GM23338 (cell line): Measurements from ENCODE around the gene LSM2. TPM values are rescaled to one million over a fixed set of nuclear protein-coding genes. Genes with fewer than 3 reads are reported as not detected.
A peak's percentile ranks its signal among the peaks of the same experiment; 100 is the strongest.

Experiments used
- ATAC-seq: fragments of 200-7000 bp; cut with Tn5 transposase; 3 replicates; pipeline ENCODE4 v1.9.1; 2020
- DNase-seq: peaks from one replicate; pipeline ENCODE4 v3.0.0-alpha.2; 2015; ENCODE audit warnings: low spot score
- H2AFZ ChIP-seq: fragments of 200-600 bp; sonication (generic); 2 replicates; pipeline ENCODE4 v1.8.0; 2016; ENCODE audit warnings: antibody characterized with exemption, mild to moderate bottlenecking, moderate library complexity
- H3F3A ChIP-seq: fragments of 200-600 bp; sonication (generic); replicated peaks from 2 replicates; pipeline ENCODE4 v1.8.0; 2017; ENCODE audit warnings: antibody characterized with exemption, mixed run types, low read depth
- H3K27ac ChIP-seq: fragments of 200-600 bp; sonication (generic); 2 replicates; pipeline ENCODE4 v1.6.1; 2016; ENCODE audit warnings: low read depth
- H3K27me3 ChIP-seq: fragments of 200-600 bp; sonication (generic); 2 replicates; pipeline ENCODE4 v1.8.0; 2016; ENCODE audit warnings: mild to moderate bottlenecking, mixed run types, moderate library complexity; ENCODE audit not compliant: insufficient read depth
- H3K36me3 ChIP-seq: fragments of 200-600 bp; sonication (generic); 2 replicates; pipeline ENCODE4 v1.8.0; 2016; ENCODE audit warnings: mild to moderate bottlenecking; ENCODE audit not compliant: insufficient read depth
- H3K4me1 ChIP-seq: fragments of 200-600 bp; sonication (generic); 2 replicates; pipeline ENCODE4 v1.8.0; 2016; ENCODE audit warnings: mild to moderate bottlenecking, moderate library complexity; ENCODE audit not compliant: insufficient read depth
- H3K4me2 ChIP-seq: fragments of 200-600 bp; sonication (generic); 2 replicates; pipeline ENCODE4 v1.7.1; 2017; ENCODE audit warnings: mixed run types
- H3K4me3 ChIP-seq: fragments of 200-600 bp; sonication (generic); 2 replicates; pipeline ENCODE4 v1.6.1; 2016; ENCODE audit warnings: mixed run types
- H3K79me2 ChIP-seq: fragments of 200-600 bp; sonication (generic); replicated peaks from 2 replicates; pipeline ENCODE4 v1.8.0; 2017; ENCODE audit warnings: mild to moderate bottlenecking; ENCODE audit not compliant: insufficient read depth
- H3K9me2 ChIP-seq: fragments of 200-600 bp; sonication (generic); 2 replicates; pipeline ENCODE4 v1.8.0; 2017; ENCODE audit not compliant: insufficient read depth
- H4K20me1 ChIP-seq: fragments of 200-600 bp; sonication (generic); replicated peaks from 2 replicates; pipeline ENCODE4 v1.8.0; 2017; ENCODE audit warnings: mild to moderate bottlenecking; ENCODE audit not compliant: insufficient read depth
- H3K27ac Mint-ChIP-seq: 2 replicates; pipeline ENCODE4 v1.8.0; 2020; ENCODE audit warnings: inconsistent platforms, mild to moderate bottlenecking, moderate library complexity, mixed read lengths
- H3K27me3 Mint-ChIP-seq: 3 replicates; pipeline ENCODE4 v1.8.0; 2022; ENCODE audit warnings: low read depth, mild to moderate bottlenecking, moderate library complexity, mixed read lengths, inconsistent platforms; ENCODE audit not compliant: insufficient read depth, poor library complexity
- H3K36me3 Mint-ChIP-seq: 3 replicates; pipeline ENCODE4 v1.8.0; 2021; ENCODE audit warnings: low read depth, mild to moderate bottlenecking, inconsistent platforms, moderate library complexity, mixed read lengths
- H3K4me1 Mint-ChIP-seq: 3 replicates; pipeline ENCODE4 v1.8.0; 2020; ENCODE audit warnings: mild to moderate bottlenecking, inconsistent platforms, mixed read lengths
- H3K4me3 Mint-ChIP-seq: 3 replicates; pipeline ENCODE4 v1.8.0; 2021; ENCODE audit warnings: moderate library complexity, mild to moderate bottlenecking, inconsistent platforms, mixed read lengths
- H3K9me3 Mint-ChIP-seq: 3 replicates; pipeline ENCODE4 v1.8.0; 2020; ENCODE audit warnings: moderate library complexity, mild to moderate bottlenecking, inconsistent platforms, mixed read lengths
- CREB1 ChIP-seq: fragments of 250-450 bp; sonication (Bioruptor Pico); IDR thresholded peaks from 2 replicates; pipeline ENCODE4 v1.5.0; 2020; ENCODE audit warnings: low read depth, mild to moderate bottlenecking, moderate library complexity
- ETS1 ChIP-seq: IDR thresholded peaks from 2 replicates; pipeline ENCODE4 v1.6.1; 2016; ENCODE audit warnings: antibody characterized with exemption
- EZH2 ChIP-seq: fragments of 200-600 bp; sonication (generic); IDR thresholded peaks from one replicate; pipeline ENCODE4 v1.8.0; 2017; ENCODE audit warnings: antibody characterized with exemption, mild to moderate bottlenecking, low read depth; ENCODE audit not compliant: unreplicated experiment
- EZH2phosphoT487 ChIP-seq: fragments of 200-600 bp; sonication (generic); IDR thresholded peaks from one replicate; pipeline ENCODE4 v1.8.1; 2018; ENCODE audit warnings: antibody characterized with exemption; ENCODE audit not compliant: unreplicated experiment
- JUNB ChIP-seq: IDR thresholded peaks from one replicate; pipeline ENCODE4 v1.6.1; 2016; ENCODE audit warnings: antibody characterized with exemption; ENCODE audit not compliant: unreplicated experiment
- NANOG ChIP-seq: IDR thresholded peaks from 2 replicates; pipeline ENCODE4 v1.6.1; 2016; ENCODE audit warnings: antibody characterized with exemption, borderline replicate concordance
- POLR2AphosphoS5 ChIP-seq: IDR thresholded peaks from 2 replicates; pipeline ENCODE4 v1.6.1; 2016; ENCODE audit warnings: antibody characterized with exemption, low read depth
- REST ChIP-seq: IDR thresholded peaks from one replicate; pipeline ENCODE4 v1.6.1; 2018; ENCODE audit warnings: antibody characterized with exemption; ENCODE audit not compliant: unreplicated experiment
- STAT1 ChIP-seq: IDR thresholded peaks from one replicate; pipeline ENCODE4 v1.6.1; 2016; ENCODE audit warnings: antibody characterized with exemption; ENCODE audit not compliant: unreplicated experiment
- ZNF114 ChIP-seq: fragments of 250-450 bp; sonication (Bioruptor Pico); IDR thresholded peaks from 2 replicates; pipeline ENCODE4 v1.5.0; 2020; ENCODE audit warnings: mild to moderate bottlenecking, moderate library complexity
- ZNF331 ChIP-seq: fragments of 250-450 bp; sonication (Bioruptor Pico); IDR thresholded peaks from 2 replicates; pipeline ENCODE4 v1.5.0; 2020; ENCODE audit warnings: low read depth, mild to moderate bottlenecking, moderate library complexity
- ZNF462 ChIP-seq: fragments of 250-450 bp; sonication (Bioruptor Pico); IDR thresholded peaks from 2 replicates; pipeline ENCODE4 v1.5.0; 2020; ENCODE audit warnings: mild to moderate bottlenecking, moderate library complexity
- polyA plus RNA-seq: library from polyadenylated mRNA; unstranded; fragments of >200 nt; fragmentation: Nextera tagmentation; extraction: Ambion mirVana; gene quantifications from 2 replicates; pipeline ENCODE4 v1.2.1, GENCODE V29; 2016
- total RNA-seq: library from RNA; depleted of rRNA; stranded (reverse); fragments of >200 nt; shearing (Covaris generic); gene quantifications from 2 replicates; pipeline ENCODE4 v1.2.3, GENCODE V29; 2014
- TF ChIP-seq, protein P1 (sequence below), 2 experiments: fragments of 200-600 bp in 1 of 2; sonication (generic) in 1 of 2; conservative IDR thresholded peaks; 2 replicates each; pipeline versions ENCODE4 v1.5.1 to v1.6.1; 2016 to 2017; ENCODE audit warnings: antibody characterized with exemption in 2 of 2, low read depth in 2 of 2, mild to moderate bottlenecking in 2 of 2, moderate library complexity in 1 of 2

The LSM2 gene
- total and polyA plus RNA-seq, 2 experiments from 2014 or later: 106 to 140 TPM

GRCh38 chr6:31795616-31796298 is 11.0 kb downstream of the LSM2 start, which contains the start of gene VARS1:
Gene VARS1 (minus strand): TSS chr6:31795752. CDS start chr6:31795217, 535 bp downstream.
- 0 out of 2 replicates have a peak, but pooled peaks cover 3% of the 10 kb centered on the region for H4K20me1 ChIP-seq
- DNase-seq (peak; percentile 97), ATAC-seq (peak; percentile 78)
- H3K4me3 Mint-ChIP-seq: peak within 1 kb of the TSS; percentile 95
- H3K4me3 ChIP-seq: peak within 1 kb of the TSS; percentile 99
- no peaks in the 10 kb centered on the region for H3K27me3 ChIP-seq
- peak within 1 kb of the TSS; percentile 98 for H3K4me2 ChIP-seq
- peaks cover 9% of the 10 kb centered on the region for H3K4me1 Mint-ChIP-seq
- no peaks in the 10 kb centered on the region for H3K9me3 Mint-ChIP-seq
- no peaks in the 10 kb centered on the region for H3K9me2 ChIP-seq
- H3K36me3 ChIP-seq: peaks cover 11% of the 10 kb centered on the region
- H3F3A ChIP-seq: peaks cover 35% of the 10 kb centered on the region
- no peaks in the 10 kb centered on the region; the same call in 1 of the 2 replicates for H3K4me1 ChIP-seq
- TF ChIP-seq ZNF114 (CRISPR knock-in tag): no peak
- no peak for TF ChIP-seq ZNF331 (CRISPR knock-in tag)
- TF ChIP-seq ETS1: peak; percentile 27; the same call in 1 of the 2 replicates
- TF ChIP-seq NANOG: no peak
- TF ChIP-seq REST: no peak
- TF ChIP-seq EZH2phosphoT487: no peak
- no peak for TF ChIP-seq ZNF462 (CRISPR knock-in tag)
- no peak for TF ChIP-seq STAT1
- TF ChIP-seq, protein P1, sequence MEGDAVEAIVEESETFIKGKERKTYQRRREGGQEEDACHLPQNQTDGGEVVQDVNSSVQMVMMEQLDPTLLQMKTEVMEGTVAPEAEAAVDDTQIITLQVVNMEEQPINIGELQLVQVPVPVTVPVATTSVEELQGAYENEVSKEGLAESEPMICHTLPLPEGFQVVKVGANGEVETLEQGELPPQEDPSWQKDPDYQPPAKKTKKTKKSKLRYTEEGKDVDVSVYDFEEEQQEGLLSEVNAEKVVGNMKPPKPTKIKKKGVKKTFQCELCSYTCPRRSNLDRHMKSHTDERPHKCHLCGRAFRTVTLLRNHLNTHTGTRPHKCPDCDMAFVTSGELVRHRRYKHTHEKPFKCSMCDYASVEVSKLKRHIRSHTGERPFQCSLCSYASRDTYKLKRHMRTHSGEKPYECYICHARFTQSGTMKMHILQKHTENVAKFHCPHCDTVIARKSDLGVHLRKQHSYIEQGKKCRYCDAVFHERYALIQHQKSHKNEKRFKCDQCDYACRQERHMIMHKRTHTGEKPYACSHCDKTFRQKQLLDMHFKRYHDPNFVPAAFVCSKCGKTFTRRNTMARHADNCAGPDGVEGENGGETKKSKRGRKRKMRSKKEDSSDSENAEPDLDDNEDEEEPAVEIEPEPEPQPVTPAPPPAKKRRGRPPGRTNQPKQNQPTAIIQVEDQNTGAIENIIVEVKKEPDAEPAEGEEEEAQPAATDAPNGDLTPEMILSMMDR (conservative IDR thresholded peaks at IDR 0.05; ENCODE audit: low read depth in 2 of 2): peak; percentile 39 to 97; a peak in 3 of 4 replicates
- TF ChIP-seq POLR2AphosphoS5: peak; percentile 38
- no peak for TF ChIP-seq EZH2
- TF ChIP-seq JUNB: no peak
- no peak for TF ChIP-seq CREB1
- peaks cover 13% of the 10 kb centered on the region for H3K27me3 Mint-ChIP-seq
- H3K27ac Mint-ChIP-seq: peak within 1 kb of the TSS; percentile 97
- peak within 1 kb of the TSS; percentile 78 for H3K27ac ChIP-seq
- peaks cover 22% of the 10 kb centered on the region for H3K79me2 ChIP-seq
- peak within 1 kb of the TSS; percentile 91 for H2AFZ ChIP-seq
- H3K36me3 Mint-ChIP-seq: peaks cover 43% of the 10 kb centered on the region
